Activated B cell treated with CpG ODN at 0.5 μM for 24 hours (primary cell): ENCODE results near the gene ZEB1. TPM values are rescaled to one million over a fixed set of nuclear protein-coding genes. Genes with fewer than 3 reads are reported as not detected.
"Not testable (repeated sequence)": the region's sequence is repeated elsewhere in the genome, so short reads cannot be mapped to it uniquely, and the experiment has no call there.

ENCODE experiments used
- ATAC-seq: fragments of 200-7000 bp; cut with Tn5 transposase; one replicate; pipeline ENCODE4 v1.10.0; 2021; ENCODE audit warnings: low read depth, mild to moderate bottlenecking, moderate library complexity
- CTCF ChIA-PET: fragments of 350-600 bp; sonication (Branson Sonifier 250); formaldehyde crosslinking; loops from one replicate; lab custom pipeline; 2021; ENCODE audit warnings: antibody characterized with exemption; lab: Charles Lee
- POLR2A ChIA-PET: fragments of 350-600 bp; sonication (Branson Sonifier 250); formaldehyde crosslinking; loops from one replicate; lab custom pipeline; 2021; ENCODE audit warnings: antibody characterized with exemption; lab: Charles Lee
- DNase-seq: peaks from one replicate; pipeline ENCODE4 v3.0.0; 2022
- H3K27ac Mint-ChIP-seq: one replicate; pipeline ENCODE4 v1.8.0; 2020; ENCODE audit warnings: mixed read lengths
- H3K27me3 Mint-ChIP-seq: one replicate; pipeline ENCODE4 v1.8.0; 2021; ENCODE audit warnings: mixed read lengths
- H3K36me3 Mint-ChIP-seq: one replicate; pipeline ENCODE4 v1.8.0; 2021; ENCODE audit warnings: low read depth, mixed read lengths
- H3K4me1 Mint-ChIP-seq: one replicate; pipeline ENCODE4 v1.8.0; 2021; ENCODE audit warnings: mixed read lengths
- H3K4me3 Mint-ChIP-seq: one replicate; pipeline ENCODE4 v1.8.0; 2020; ENCODE audit warnings: mild to moderate bottlenecking, mixed read lengths
- H3K9me3 Mint-ChIP-seq: one replicate; pipeline ENCODE4 v1.8.0; 2020; ENCODE audit warnings: mixed read lengths
- CTCF ChIP-seq: fragments of 200-600 bp; IDR thresholded peaks from one replicate; pipeline ENCODE4 v1.8.0; 2022; ENCODE audit warnings: antibody characterized with exemption, mild to moderate bottlenecking
- intact Hi-C: fragments of 100-400 bp; cut with micrococcal nuclease; formaldehyde crosslinking; loops from one replicate; pipeline ENCODE4 v1.15.1; 2024
- total RNA-seq: library from RNA; stranded (reverse); gene quantifications from 2 replicates; pipeline ENCODE4 v1.2.3, GENCODE V29; 2022

ZEB1 gene
- total RNA-seq, 1 donor from 2014 or later, result 43.0 TPM

- Mint-ChIP-seq H3K9me3 (peaks cover 34% of the 10 kb centered on the region), H3K27me3 (peaks cover 6% of the 10 kb centered on the region), H3K4me1 (no peaks in the 10 kb centered on the region), H3K36me3 (peaks cover 7% of the 10 kb centered on the region), H3K4me3 (no peak overlapping the region), H3K27ac (no peak overlapping the region)
- ChIA-PET POLR2A (no interaction called here), CTCF (no interaction called here)
- intact Hi-C loops, result no loop called here
- no peak for ATAC-seq
- no peak for TF ChIP-seq CTCF
- DNase-seq, result no peak
Measured at GRCh38 chr10:31554556-31554955, 235.5 kb downstream of the ZEB1 start.

- H3K4me1 Mint-ChIP-seq, result no peaks in the 10 kb centered on the region
- peaks cover 36% of the 10 kb centered on the region for H3K9me3 Mint-ChIP-seq
- ChIA-PET POLR2A (no interaction called here), CTCF (no interaction called here)
- DNase-seq, result no peak
- H3K36me3 Mint-ChIP-seq, result peaks cover 7% of the 10 kb centered on the region
- no peak overlapping the region for H3K27ac Mint-ChIP-seq
- intact Hi-C loops, result no loop called here
- peaks cover 6% of the 10 kb centered on the region for H3K27me3 Mint-ChIP-seq
- no peak overlapping the region for H3K4me3 Mint-ChIP-seq
- ATAC-seq, result no peak
- no peak for TF ChIP-seq CTCF
Measured at GRCh38 chr10:31557854-31558253, 238.8 kb downstream of the ZEB1 start.

GRCh38 chr10:31568252-31568861, 249.3 kb downstream of the ZEB1 start:
- POLR2A ChIA-PET, ATAC-seq, DNase-seq, H3K9me3 Mint-ChIP-seq, H3K36me3 Mint-ChIP-seq, H3K4me3 Mint-ChIP-seq, H3K4me1 Mint-ChIP-seq, H3K27ac Mint-ChIP-seq, intact Hi-C loops, CTCF ChIA-PET: not testable (repeated sequence)
- H3K27me3 Mint-ChIP-seq, result peaks cover 25% of the 10 kb centered on the region

DNA sequence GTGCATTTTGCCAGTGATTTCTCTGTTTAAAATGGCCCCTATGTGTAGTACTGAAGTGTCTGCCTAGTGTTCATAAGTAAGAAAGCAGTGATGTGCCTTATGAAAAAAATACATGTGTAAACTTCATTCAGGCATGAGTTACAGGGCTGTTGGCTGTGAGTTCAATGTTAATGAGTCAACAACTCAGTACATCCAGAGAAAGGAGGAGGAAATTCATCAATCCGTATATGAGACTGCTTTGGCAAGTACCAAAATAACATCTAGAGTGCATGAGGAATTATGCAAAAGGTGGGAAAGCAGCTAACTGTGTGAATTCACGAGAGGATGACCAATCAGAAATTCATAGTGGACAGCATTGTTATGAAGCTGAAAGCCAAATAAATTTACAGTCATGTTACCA, 255.6 kb downstream of the ZEB1 start:
- DNase-seq, result no peak
- Mint-ChIP-seq H3K36me3 (no peaks in the 10 kb centered on the region), H3K4me1 (no peaks in the 10 kb centered on the region), H3K4me3 (no peak overlapping the region), H3K9me3 (peaks cover 9% of the 10 kb centered on the region), H3K27me3 (no peaks in the 10 kb centered on the region), H3K27ac (no peak overlapping the region)
- CTCF ChIA-PET, result no interaction called here
- no peak for TF ChIP-seq CTCF
- no peak for ATAC-seq
- POLR2A ChIA-PET, result no interaction called here
- intact Hi-C loops, result no loop called here

DNA sequence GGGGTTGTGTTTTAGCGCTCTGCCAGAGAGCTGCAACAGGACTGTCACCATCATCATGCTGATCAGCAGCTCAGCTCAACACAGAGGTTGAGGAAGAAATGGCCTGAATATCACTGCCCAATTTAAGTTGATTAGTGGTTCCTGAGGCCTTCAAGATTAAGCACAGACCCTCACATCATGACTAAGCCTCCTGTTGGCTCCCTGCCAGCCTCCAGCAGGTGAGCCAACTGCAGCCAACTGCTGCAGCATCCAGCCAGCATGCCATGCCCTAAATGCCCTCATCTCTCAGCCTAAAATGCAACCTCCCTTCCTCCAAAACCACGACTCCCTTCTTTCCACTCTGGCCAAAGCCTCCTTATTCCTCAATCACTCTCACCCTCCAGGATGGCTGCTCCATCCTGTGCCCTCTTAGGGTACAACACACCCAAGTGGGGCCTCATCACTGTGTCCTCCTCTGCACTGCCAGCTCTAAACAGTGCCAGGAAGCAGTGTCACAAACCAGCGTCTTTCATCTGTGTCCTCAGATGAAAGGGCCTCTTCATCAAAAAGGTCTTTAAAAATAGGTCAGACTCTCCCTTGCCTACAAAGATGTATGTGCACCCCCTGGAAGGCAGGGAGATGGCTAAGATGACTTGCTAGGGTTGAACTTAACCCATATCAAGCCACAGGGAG, 259.3 kb downstream of the ZEB1 start:
- no peak for TF ChIP-seq CTCF
- H3K4me3 Mint-ChIP-seq, result no peak overlapping the region
- H3K27me3 Mint-ChIP-seq, result no peaks in the 10 kb centered on the region
- H3K36me3 Mint-ChIP-seq, result no peaks in the 10 kb centered on the region
- intact Hi-C loops, result no loop called here
- peaks cover 9% of the 10 kb centered on the region for H3K9me3 Mint-ChIP-seq
- ATAC-seq (no peak), DNase-seq (no peak)
- peaks cover 8% of the 10 kb centered on the region for H3K4me1 Mint-ChIP-seq
- ChIA-PET CTCF (no interaction called here), POLR2A (no interaction called here)
- H3K27ac Mint-ChIP-seq, result peak overlapping the region; percentile 25
